Stimulated activated CD4-positive, alpha-beta T cell treated with anti-CD3 and anti-CD28 coated beads, Interleukin-4, amount 100 ng/mL, for 1 hour (primary cell): ENCODE data around the gene GMDS.

ENCODE experiments used
- DNase-seq: peaks from one replicate; pipeline ENCODE4 v3.0.0-alpha.2; 2020

The GMDS gene

DNA sequence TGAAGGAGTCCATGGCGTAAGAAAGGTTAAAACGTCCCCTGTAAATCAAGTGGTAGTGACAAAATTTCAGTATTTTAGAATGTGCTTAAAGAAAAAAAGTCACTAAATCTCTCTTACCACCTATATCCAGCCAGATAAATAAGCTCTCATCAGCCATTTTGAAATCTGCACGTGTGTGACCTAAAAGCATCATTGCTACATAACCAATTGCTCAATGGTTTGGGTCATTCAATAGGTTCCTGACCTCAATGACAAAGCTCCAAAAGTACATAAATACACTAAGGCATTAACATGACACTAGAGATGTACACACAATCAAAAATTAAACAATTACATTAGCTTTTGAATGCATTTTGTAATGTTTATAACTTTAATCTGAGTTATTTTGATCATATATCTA, 272.4 kb downstream of the GMDS start:
- no peak for DNase-seq

DNA sequence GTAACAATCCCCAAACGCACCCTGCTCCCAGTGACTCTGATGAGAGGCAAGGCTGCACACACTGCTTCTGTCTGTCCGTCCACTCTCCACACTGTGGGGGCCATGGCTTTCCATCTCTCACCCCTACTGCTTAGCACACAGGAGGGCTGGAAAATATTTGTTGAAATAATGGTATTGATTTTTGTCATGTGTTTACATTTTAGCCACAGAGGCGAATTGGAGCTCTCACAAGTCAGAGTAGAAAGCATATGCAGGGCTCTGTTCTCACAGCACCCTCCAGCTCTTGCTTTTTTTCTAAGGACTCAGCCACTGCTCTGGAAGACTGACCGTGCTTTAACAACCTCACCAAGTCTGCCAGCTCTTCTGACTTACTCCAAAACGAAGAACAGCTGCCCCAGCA, 273.8 kb downstream of the GMDS start:
- DNase-seq, result no peak

DNA sequence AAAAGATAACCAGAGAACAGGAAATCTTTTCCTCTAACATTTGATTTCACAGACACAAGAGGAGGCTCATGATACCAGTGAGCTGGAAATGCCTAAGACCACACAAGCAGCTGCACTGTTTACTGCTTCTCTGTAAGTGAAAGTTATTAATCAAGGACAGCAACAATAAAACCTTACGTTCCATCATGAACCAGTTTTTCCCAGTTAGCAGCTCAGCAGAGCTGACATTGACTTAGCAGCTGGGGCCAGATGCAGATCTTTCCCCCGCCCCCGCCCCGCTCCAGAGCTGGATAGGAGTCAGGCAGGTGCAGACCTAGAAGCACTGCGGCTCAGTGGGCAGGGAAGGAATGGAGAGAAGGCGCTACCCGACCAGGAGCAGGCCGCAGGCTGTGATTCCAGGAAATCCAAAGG, 275.2 kb downstream of the GMDS start:
- DNase-seq, result no peak

DNA sequence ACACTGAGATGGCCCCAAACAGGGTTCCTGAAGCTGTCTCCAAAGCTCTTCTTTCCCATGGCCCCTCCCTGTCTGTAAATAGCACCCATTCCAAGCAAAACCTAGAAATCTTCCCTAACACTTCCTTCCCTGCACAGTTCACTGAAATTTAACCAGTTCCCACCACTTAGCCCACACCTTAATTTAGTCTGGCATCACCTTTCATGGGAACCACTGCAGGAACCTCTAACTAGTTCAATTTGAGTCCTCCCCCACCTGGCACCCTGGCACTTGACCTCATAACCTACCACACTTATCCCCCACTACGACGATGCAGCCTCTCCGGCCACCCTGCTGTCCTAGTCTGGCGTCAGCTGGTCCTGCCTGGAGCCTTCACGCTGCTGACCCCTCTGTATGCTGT, 278.7 kb downstream of the GMDS start:
- DNase-seq, result no peak

DNA sequence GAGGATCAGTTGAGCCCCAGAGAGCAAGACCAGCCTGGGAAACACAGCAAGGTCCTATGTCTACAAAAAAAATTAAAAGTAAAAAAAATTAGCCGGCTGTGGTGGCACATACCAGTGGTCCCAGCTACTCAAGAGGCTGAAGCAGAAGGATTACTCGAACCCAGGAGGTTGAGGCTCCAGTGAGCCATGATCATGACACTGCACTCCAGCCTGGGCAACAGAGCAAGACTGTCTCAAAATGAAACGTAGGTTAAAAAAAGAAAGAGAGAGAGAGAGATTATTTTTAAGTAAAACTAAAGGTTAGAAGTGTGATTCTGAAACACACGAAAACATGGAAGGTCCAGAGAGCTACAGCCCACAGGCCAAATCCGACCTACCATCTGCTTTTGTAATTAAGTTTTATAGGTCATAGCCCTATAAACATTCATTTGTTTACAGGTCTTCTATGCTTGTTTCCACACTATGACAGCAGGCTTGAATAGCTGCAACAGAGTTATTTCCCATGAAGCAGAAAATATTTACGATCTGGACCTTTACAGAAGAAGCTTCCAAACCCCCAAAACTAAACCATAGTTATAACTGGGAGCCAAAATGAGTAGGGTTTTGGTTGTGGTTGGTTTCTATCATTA, 279.7 kb downstream of the GMDS start:
- no peak for DNase-seq

DNA sequence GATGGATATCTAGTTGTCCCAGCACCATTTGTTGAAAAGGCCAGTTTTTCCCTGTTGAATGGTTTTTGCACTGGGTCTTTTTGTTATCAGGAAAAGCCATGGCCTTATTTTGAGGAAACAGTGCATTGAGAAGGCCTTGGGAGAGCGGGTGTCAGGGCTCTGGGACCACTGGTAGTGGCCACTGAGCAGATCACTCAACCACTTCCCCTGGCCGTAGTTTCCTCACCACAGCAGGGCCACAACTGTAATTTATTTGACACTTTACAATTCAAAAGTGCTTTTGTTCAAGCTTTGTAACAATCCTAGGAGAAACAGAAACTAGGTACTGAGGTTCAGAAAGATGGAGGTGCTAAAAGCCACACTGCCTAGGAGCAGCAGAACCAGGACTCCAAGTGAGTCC, 281.8 kb downstream of the GMDS start:
- no peak for DNase-seq

DNA sequence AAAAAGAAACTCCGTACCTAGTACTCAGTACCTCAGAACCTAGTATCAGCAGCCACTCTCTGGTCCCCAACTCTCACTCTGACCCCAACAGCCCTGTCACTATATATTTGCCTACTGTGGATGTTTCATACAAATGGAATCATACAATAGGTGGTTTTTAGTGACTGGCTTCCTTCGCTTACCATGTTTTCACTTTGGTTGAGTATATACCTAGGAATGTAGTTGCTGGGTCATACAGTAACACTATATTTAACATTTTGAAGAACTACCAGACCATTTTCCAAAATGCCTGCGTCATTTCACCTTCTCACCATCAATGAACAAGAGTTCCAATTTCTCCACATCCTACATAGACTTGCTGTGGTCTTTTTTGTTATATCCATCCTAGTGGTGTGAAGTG, 283.2 kb downstream of the GMDS start:
- DNase-seq, result no peak

DNA sequence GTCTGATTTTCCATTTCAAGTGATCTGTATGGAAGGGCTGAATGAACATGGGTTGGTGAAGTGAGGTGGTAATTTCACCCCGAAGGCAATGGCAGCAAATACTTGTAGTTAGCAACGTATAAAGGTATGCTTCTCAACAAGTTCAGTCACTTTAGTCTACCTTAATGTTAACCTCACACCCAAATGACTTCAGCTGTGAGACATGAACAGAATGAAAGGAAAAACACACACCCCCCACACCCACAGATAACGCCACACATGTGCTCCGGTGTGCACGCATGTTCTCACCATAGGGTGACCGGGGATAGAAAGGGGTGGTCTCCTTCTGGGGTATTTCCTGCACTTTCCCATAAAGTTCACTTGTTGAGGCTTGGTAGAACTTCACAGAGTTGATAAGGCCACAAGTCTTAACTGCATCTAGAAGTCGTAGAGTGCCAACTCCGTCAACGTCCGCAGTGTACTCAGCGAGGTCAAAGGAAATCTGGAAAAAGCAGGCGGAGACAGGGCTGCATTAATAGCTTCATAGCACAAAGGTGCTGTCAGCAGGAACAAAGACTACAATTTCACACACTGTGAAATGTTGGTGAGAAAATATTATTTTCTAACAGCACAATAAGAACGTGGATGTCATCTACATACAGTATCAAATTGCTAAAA, 284.8 kb downstream of the GMDS start:
- no peak for DNase-seq

DNA sequence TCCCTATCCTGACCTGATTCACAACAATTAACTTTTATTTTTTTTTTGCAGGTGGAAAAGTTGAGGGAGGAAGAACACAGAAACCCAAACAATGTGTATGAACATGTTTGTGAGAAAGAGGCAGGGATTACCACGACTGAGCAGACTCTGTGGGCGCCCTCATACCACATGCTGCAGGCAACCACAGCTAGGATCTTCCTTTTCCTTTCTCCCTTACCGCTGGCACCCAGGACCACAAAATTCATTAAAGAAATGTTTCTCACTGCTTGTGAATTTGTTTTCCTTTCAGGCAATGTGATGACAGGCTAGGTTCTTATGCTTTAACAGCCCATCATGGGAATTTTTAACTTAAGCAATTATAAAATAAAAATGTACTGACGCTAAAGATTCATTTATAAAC, 287.1 kb downstream of the GMDS start:
- DNase-seq, result no peak

DNA sequence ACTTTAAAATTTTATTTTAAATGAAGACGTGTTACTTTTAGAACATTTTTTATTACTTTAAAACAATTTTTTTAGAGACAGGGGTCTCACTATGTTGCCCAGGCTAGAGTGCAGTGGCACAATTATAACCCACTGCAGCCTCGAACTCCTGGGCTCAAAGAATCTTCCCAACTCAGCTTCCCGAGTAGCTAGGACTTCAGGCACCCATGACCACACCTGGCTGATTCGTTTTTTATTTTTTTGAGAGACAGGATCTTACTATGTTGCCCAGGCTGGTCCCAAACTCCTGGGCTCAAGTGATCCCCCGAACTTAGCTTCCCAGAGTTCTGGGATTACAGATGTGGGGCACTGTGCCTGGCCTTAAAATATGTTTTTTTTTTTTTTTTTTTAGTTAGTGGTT, 287.7 kb downstream of the GMDS start:
- no peak for DNase-seq

DNA sequence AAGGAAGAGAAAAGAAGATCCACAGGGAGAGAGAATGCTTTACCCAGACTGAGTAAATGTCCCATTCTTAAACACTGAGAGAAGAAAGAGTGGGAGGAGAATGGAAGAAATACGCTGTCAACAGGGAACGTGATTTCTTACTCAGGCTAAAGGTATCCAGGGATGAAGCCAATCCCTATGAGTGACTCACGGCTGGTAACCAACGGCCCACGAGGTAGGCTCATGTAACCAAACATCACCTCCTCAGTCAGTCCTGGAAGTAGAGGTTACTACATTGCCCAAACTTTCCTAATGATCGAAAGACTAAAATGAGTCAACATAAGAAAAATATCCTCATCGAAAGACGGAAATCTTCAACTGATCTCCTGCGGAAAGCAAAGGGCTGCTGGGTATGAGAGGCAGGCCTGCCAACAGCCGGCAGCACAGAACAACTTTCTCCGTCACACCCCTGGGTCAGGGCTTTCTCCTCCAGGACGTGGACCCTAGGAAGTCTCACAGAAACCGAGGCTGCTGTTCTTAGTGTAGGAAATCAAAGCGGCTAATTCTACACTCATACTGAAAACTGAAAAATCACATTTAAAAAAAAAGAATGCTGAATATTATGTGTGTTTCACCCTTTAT, 292.6 kb downstream of the GMDS start:
- no peak for DNase-seq

DNA sequence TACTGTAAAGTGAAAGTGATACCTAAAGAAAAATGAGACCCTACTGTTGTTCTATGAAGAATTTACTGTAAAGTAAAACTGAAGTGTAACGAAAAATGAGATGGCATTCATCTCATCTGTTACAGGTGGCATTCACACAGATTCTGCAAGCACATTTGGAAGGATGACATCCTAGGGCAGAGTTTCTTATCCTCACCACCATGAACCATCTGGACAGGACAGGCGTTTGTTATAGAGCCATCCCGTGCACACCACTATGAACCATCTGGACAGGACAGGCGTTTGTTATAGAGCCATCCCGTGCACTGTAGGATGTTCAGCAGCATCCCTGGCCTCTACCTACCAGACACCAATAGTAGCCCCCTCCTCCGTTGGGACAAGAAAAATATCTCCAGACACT, 294.8 kb downstream of the GMDS start:
- DNase-seq, result no peak

DNA sequence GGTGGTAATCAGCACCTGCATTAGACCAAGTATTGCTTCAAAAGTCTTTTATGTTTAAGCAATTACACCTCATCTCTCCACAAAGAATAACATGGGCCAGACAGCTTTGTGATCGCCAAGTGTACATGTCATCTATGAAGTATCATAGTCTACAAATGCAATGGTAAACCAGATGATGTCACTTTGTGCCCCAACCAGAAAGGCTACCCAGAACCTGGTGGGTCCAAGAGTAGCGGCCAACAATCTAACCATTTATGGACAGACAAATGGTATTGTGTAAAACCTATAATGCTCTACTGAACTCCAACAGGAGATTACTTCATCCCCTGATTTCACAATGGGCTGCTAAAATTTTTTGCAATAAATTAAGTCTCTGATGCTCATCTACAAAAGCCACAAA, 295.9 kb downstream of the GMDS start:
- no peak for DNase-seq

DNA sequence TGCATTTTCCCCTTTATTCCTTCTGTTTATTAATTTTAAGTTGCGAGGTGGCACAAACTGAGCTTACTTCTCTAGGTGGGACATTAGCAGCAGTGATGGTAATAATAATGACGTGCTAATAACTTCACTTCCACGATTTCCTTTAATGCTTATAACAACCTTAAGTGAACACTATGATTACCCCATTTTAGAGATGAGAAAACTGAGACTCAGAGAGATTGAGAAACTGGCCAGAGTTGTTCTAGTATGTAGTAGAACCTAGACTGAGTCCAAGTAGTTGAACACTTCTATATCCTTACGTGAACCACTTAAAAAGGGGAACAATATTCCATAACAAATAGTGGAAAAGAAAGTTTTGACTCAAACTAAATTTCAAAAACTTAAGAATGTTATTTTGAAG, 297.5 kb downstream of the GMDS start:
- no peak for DNase-seq

DNA sequence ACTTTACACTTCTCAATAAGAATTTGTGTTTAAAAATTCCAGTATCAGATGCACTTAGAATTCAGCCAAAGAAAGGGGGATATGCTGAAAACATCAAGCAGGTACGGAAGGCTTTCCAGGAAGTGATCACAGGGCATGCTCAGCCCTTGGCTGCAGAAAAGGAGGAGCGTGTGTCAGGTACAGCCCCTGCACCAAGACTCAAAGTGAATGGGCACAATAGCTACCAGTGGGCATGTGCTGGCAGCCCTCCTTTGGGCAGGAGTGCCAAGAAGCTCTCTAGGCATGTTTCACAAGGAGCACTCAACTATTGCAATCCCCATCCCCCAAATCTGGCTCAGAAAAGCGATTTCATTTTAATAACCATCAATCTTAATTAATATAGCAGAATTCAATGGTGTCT, 298.8 kb downstream of the GMDS start:
- DNase-seq, result no peak

DNA sequence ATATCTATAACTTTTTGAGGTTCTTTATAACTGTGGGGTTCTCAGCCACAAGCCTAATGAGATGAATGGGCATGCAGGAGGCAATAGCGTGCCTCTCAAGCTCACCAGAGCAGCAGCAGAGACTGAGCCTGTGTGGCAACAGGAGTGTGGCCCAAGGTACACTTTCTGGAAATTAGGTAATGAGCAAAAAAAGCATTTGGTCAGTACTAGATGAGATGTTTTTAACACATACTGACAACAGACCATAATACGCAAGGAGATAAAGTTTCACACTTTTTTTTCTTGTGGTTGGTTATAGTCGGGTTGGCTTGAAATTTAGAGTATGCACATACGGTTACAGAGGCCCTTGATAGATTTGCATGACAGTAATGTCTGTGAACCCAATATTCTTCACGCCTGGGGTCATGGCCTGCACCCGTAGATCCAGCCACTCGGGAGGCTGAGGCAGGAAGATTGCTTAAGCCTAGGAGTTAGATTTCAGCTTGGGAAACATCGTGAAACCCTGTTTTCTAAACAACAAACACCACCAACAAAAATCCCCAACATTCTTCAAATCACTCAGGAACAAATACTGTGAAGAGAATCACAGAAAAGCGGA, 300.1 kb downstream of the GMDS start:
- DNase-seq, result no peak

DNA sequence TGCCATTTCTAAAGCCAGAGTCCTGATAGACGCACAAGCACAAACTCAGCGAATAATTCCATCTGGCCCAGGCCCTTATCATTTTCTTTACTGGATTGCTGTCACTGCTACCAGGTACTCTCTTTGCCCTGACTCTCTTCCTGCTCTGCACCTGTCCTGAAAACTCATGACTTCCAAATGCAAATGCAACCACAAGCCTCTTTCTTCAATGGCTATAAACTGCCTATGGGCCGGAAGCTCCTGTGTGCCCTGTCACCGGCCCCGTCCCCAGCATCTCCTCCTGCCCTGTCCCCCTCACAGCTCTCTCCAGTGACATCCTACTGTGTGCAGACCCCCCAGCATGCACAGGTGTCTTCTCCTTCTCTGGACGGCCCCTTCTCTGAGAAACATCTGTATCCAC, 302.6 kb downstream of the GMDS start:
- no peak for DNase-seq

DNA sequence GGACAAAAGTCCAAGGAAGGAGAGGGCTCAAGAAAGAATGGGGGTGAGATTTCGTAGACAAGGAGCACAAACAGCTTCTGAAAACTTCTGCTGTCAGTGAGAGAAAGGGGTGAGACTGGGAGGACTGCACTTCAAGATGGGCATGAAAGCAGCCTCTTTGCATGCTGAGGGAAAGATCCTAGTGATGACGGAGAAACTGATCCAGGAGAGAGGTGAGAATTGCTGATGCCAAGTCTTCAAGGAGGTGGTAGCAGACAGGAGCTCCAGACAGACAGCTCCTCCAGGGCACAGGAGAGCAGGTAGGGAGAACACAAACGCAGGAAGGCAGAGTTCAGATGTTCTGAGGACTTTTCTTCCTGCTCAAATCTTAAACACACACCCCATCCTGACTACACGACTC, 303.9 kb downstream of the GMDS start:
- DNase-seq, result no peak

DNA sequence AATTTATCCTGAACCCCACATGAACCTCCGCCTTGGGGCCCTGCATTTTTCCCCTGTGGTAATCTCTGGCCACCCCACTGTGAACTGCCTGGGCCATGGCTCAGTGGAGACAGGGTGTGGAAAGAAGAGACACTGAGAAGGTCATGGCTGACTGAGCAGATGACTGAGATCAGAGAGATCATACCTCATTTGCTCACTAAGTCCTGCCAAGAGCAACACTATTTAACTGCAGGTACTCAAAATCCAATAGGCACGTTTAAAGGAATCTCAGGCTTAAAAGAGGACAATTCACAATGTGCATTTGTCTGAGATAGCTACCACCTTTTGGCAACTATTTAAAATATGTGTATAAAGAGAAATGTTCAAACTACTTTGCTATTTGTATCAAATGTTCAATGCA, 305.0 kb downstream of the GMDS start:
- DNase-seq, result no peak

DNA sequence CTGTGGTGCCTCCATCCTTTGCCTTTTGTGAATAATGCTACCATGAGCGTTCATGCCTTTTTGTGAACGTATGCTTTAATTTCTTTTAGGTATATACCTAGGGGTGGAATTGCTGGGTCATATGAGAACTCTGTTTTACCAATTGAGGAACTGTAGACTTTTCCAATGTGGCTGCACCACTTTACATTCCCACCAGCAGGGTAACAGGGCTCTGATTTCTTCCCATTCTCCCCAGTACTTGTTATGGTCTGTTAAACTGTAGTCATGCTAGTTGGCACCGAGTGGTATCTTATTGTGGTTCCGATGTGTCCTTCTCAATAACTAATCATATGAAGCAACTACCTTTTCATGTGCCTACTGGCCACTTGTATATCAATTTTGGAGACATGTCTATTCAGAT, 312.1 kb downstream of the GMDS start:
- no peak for DNase-seq

DNA sequence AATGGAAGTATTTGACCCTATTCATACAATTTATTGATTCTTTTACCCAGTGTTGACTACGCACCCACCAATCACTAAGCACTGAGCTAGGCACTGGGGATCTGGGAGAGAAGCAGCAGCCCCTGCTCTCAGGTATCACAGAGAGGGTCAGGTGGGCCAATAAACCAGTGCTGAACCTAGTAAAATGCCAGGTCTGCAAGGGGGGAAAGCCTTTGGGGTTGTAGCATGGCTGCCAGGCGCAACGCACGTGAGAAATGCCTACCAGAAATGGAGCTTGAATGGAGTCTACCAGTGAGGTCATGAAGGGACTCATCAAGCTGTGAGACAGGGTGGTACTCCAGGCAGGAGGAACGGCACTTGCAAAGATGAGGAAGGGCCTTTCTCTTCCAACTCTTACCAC, 313.6 kb downstream of the GMDS start:
- DNase-seq, result no peak

DNA sequence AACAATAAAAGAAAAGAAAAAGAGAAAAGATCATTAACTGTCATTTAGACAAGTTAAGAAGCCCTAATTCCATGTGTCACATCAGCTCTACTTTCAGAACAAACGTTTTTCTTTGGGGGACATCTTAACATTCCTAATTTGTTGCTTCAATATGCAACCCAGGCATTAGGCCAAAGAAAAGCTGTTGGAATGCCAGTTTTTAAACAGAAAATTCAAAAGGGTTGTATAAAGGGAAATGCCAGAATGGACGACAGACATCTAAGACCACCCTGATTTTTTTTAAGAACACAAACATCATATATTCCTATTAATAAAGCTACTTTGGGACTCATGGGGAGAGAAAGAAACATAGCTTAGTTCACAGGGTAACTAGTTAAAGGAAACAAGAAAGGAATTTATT, 315.0 kb downstream of the GMDS start:
- DNase-seq, result no peak

DNA sequence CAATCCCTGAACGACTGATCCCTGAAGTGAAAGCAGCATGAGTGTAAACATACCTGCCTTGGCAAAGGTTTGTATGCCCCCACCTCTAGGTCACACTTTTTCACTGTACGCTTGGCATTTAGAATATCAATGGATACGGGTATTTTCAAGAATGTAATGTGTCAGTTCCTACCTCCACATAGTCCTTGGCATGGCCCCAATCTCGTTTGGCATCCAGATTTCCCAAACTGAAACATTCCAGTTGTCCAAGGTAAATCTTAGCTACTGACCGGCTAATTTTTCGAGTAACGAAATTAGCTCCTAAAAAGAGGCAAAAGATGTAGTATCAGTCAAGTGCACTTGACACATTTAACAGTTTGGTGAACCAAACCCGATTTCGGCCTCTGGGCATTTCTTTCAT, 315.5 kb downstream of the GMDS start:
- DNase-seq, result no peak

DNA sequence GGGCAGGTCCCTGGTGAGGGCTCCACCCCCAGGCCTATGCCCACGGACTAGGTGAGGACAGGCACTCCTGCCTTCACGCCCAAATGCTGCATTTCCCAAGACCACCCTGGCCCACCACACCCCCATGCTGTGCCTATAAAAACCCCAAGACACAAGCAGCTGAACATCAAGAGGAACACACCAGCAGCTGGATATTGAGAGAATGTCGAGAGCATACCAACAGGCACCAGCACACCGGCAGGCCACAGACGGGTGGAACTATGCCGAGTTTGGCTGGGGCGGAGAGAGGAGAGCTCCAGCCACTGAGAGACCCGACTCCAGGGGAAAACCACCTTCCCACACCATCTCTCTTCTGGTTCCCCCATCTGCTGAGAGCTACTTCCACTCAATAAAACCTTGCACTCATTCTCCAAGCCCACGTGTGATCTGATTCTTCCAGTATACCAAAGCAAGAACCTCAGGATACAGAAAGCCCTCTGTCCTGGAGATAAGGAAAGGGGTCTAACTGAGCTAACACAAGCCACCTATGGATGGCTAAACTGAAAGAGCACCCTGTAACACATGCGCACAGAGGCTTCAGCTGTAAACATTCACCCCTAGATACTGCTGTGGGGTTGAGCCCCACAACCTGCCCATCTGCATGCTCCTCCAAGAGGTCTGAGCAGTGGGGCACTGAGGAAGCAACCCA, 319.5 kb downstream of the GMDS start:
- no peak for DNase-seq
